Measurements from ENCODE around the gene MFSD8.
A peak's percentile ranks its signal among the peaks of the same experiment; 100 is the strongest.
"Not testable (repeated sequence)": the region's sequence is repeated elsewhere in the genome, so short reads cannot be mapped to it uniquely, and the experiment has no call there.

Gene MFSD8

DNA sequence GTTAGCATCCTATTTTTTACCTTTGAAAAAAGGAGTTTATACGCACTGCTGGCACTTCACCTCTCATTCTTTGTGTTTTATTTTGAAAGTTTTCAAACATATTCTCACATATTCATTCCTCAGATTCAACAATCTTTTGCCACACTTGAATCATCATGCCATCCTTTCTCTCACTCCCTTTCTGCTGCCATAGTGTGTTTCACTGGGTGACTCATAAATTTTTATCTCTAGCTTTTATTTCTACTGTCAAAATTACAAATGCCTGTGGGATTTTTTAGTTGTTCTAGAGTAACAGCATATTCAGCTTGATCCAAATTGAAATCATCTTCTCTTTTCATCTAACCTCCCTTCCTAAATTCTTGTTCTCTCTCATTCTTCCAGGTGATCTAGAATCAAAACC is 28.0 kb downstream of the MFSD8 start:
- no peak overlapping the region for H3K4me3 ChIP-seq (replicated peaks in 1 of 2; ENCODE audit: low read depth in 2 of 2, low read length in 2 of 2)
- DNase-seq (ENCODE audit: low read depth in 2 of 2) = peak; percentile 35 to 42
- TF ChIP-seq, protein P1, sequence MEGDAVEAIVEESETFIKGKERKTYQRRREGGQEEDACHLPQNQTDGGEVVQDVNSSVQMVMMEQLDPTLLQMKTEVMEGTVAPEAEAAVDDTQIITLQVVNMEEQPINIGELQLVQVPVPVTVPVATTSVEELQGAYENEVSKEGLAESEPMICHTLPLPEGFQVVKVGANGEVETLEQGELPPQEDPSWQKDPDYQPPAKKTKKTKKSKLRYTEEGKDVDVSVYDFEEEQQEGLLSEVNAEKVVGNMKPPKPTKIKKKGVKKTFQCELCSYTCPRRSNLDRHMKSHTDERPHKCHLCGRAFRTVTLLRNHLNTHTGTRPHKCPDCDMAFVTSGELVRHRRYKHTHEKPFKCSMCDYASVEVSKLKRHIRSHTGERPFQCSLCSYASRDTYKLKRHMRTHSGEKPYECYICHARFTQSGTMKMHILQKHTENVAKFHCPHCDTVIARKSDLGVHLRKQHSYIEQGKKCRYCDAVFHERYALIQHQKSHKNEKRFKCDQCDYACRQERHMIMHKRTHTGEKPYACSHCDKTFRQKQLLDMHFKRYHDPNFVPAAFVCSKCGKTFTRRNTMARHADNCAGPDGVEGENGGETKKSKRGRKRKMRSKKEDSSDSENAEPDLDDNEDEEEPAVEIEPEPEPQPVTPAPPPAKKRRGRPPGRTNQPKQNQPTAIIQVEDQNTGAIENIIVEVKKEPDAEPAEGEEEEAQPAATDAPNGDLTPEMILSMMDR (IDR thresholded peaks at IDR 0.05; ENCODE audit: low read depth, low read length) = no peak

DNA sequence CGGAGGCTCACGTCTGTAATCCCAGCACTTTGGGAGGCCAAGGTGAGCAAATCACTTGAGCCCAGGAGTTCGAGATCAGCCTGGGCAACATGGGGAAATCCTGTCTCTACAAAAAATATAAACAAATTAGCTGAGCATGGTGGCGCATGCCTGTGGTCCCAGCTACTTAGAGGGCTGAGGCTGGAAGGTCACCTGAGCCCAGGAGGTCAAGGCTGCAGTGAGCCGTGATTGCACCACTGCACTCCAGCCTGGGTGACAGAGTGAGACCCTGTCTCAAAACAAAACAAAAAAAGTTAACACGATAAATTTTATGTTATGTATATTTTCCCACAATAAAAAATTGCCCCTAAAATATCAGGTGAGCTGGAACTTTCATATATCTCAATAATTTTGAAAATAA is 33.1 kb downstream of the MFSD8 start:
- H3K4me3 ChIP-seq (replicated peaks in 1 of 2; ENCODE audit: low read depth in 2 of 2, low read length in 2 of 2); DNase-seq (ENCODE audit: low read depth in 2 of 2): not testable (repeated sequence)

- TF ChIP-seq, protein P1 (IDR thresholded peaks at IDR 0.05; ENCODE audit: low read depth, low read length) = no peak
These were observed 34.8 kb downstream of the MFSD8 start for GRCh38 chr4:127930175-127930574.

GRCh38 chr4:127925720-127926119 is 39.3 kb downstream of the MFSD8 start:
- H3K4me3 ChIP-seq (replicated peaks in 1 of 2; ENCODE audit: low read depth in 2 of 2, low read length in 2 of 2) = not testable (repeated sequence)

More at GRCh38 chr4:127930175-127930574, 34.8 kb downstream of the MFSD8 start:
- DNase-seq (ENCODE audit: low read depth in 2 of 2) = no peak
- H3K4me3 ChIP-seq (replicated peaks in 1 of 2; ENCODE audit: low read depth in 2 of 2, low read length in 2 of 2) = no peak overlapping the region

GRCh38 chr4:127922226-127922625 is 42.7 kb downstream of the MFSD8 start:
- H3K4me3 ChIP-seq (replicated peaks in 1 of 2; ENCODE audit: low read depth in 2 of 2, low read length in 2 of 2) = no peak overlapping the region
- TF ChIP-seq, protein P1 (IDR thresholded peaks at IDR 0.05; ENCODE audit: low read depth, low read length) = no peak
- no peak for DNase-seq (ENCODE audit: low read depth in 2 of 2)

More at GRCh38 chr4:127925720-127926119, 39.3 kb downstream of the MFSD8 start:
- DNase-seq (ENCODE audit: low read depth in 2 of 2) = not testable (repeated sequence)

GRCh38 chr4:127920521-127920920 is 44.5 kb downstream of the MFSD8 start:
- TF ChIP-seq, protein P1 (IDR thresholded peaks at IDR 0.05; ENCODE audit: low read depth, low read length) = no peak

GRCh38 chr4:127917151-127917550 is 47.8 kb downstream of the MFSD8 start:
- DNase-seq (ENCODE audit: low read depth in 2 of 2) = no peak
- no peak overlapping the region for H3K4me3 ChIP-seq (replicated peaks in 1 of 2; ENCODE audit: low read depth in 2 of 2, low read length in 2 of 2)
- TF ChIP-seq, protein P1 (IDR thresholded peaks at IDR 0.05; ENCODE audit: low read depth, low read length) = no peak

More at GRCh38 chr4:127920521-127920920, 44.5 kb downstream of the MFSD8 start:
- no peak for DNase-seq (ENCODE audit: low read depth in 2 of 2)
- no peak overlapping the region for H3K4me3 ChIP-seq (replicated peaks in 1 of 2; ENCODE audit: low read depth in 2 of 2, low read length in 2 of 2)

DNA sequence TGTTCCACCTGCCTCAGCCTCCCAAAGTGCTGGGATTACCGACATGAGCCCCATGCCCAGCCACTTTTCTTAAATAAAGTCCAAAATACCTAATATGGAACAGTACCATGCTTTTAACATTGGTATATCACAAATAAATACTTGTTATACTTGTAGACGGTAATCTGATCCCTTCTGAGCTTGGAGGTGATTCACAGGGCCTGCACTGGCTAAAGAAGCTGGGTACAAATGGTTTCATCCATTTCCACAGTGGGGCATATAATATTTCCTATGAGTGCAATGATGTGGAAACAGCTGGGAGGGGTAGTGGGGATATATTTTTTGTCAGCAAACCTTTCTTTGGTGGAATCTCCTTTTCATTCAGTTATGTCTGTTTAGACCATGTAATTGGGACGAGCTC is 48.5 kb downstream of the MFSD8 start:
- DNase-seq (ENCODE audit: low read depth in 2 of 2) = no peak
- TF ChIP-seq, protein P1 (IDR thresholded peaks at IDR 0.05; ENCODE audit: low read depth, low read length) = no peak
- no peak overlapping the region for H3K4me3 ChIP-seq (replicated peaks in 1 of 2; ENCODE audit: low read depth in 2 of 2, low read length in 2 of 2)

Data from cardiac fibroblast (primary cell).